GM18909 (cell line): ENCODE data around the gene SULT2B1.
"Not testable (repeated sequence)": the region's sequence is repeated elsewhere in the genome, so short reads cannot be mapped to it uniquely, and the experiment has no call there.

Experiments used
- ATAC-seq: cut with Tn5 transposase; IDR thresholded peaks from one replicate; pipeline ENCODE4 v1.9.1; 2021; ENCODE audit warnings: mild to moderate bottlenecking; ENCODE audit not compliant: unreplicated experiment, poor library complexity

The SULT2B1 gene

DNA sequence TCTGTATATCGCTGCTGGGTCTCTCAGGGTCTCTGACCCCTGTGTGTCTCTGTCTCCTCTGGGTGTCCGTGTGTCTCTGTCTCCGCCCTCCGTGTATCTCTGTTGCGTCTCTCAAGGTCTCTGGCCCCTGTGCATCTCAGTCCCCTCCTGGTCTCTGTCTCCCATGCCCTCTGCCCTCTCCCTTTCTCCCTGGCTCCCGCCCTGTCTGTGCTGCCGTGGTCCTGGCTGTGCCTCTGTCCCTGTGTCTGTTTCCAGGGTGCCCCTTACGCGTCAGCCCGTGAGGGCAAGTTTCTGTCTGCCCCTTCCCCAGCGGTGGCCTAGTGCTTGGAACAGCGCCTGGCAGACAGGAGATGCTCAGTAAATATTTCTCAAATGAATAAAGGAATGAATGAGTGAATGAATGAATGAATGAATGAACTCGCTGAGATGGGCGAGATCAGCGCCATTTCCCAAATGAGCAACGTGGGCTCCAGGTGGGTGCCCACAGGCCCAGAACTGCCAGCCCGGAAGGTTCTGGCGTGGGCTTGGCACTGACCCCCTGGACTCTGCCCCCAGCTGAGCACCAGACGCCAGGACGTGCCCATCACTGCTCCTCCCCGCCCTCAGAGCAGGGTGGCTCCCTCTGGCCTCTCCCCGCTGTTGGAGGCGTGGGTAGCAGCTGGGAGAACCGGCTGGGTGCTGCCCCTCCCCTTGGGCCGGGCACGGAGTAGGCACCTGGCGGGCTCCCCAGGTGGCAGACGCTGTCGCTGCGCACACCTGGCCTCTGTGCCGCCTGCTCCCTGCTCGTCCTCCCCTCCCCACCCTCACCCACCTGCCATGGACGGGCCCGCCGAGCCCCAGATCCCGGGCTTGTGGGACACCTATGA lies at the start of gene SULT2B1:
SULT2B1 (plus strand) TSS at position 736 of the 866 bp plus-strand sequence; CDS start at position 817, 81 bp downstream.
- ATAC-seq, result no peak

DNA sequence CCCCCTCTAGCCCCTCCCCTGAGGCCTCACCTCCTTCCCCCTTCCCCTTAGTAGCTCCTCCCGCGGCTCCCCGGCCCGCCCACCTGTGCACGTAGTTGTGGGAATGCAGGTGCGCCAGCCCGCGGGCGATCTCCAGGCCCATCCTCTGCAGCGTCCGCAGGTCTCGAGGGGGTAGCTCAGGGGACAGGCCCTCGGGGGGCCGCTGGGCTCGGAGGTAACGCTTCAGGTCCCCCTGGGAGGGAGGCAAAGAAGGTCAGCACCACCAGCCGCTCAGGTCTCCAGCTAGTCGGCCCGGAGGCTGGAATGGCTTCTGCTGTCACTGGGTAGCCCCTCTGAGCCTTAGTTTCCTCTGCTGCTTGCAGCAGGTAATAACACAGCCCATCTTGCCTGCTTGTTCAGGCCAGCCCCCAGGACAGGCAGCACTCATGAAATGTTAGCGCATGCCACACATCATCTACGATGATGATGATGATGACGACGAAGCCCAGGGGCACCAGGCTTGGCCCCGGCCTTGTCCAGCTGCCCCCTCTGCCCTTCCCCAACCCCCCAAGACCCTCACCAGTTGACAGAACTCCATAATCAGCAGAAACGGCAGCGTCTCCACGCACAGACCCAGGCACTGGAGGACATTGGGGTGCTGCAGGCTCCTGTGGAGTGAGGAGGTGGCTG lies 49.5 kb upstream of the SULT2B1 start:
- ATAC-seq, result no peak

- ATAC-seq, result no peak
Measured at GRCh38 chr19:48506138-48506733, 45.7 kb upstream of the SULT2B1 start.

DNA sequence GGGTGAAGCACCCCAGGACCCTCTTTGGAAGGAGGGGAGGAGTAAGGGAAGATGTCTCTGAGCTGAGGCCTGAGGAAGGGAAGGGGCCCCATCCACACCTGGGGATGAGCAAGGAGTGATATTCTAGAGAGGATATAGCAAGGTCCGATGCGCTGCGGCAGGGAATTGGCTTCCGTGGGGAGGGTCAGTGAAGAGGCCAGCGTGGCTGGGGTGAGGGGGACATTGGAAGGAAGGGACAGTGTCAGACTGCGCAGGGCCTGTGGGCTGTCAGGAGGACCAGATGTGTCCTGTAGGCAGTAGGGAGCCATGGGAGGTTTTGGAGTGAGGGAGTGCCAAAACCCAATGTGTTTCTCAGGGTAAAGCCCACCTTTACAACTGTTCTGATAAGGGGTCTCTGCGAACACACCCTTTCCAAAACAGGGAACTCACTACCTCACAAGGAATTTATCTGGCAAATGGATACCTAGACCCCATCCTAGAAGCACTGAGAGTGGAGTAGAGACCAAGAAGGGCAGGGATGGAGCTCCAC lies 44.0 kb upstream of the SULT2B1 start:
- ATAC-seq, result no peak

DNA sequence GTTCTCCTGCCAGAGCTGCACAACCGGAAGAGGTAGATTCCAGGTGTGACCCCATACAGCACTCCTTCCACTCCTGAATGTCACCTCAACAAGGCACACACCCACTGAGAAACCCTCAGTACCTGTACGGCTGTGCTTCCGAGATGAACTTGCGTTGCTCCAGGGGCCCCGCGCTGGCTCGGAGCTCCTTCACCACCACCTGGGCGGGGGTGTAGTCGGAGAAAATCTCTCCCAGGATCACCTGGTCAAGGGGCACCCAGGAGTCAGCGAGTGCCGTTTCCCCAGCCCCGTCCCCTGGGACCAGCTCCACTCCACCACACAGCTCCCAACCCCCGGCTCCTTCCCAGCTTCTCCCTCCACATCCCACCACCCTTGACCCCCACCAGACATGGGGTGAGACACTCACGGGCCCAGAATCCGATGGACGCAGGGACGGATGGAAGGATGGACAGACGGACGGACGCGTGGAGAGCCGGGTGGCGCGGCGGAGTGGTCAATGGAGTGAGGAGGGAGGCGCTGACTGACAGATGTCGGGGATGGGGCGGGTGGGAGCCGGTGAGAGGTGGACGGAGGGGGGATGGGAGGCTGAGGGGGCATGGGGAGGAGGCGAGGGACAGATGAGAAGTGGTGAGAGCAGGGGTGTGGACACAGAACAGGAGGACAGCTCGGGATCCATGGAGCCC lies 43.1 kb upstream of the SULT2B1 start:
- no peak for ATAC-seq

GRCh38 chr19:48509467-48510194 lies 42.3 kb upstream of the SULT2B1 start:
- ATAC-seq, result no peak

DNA sequence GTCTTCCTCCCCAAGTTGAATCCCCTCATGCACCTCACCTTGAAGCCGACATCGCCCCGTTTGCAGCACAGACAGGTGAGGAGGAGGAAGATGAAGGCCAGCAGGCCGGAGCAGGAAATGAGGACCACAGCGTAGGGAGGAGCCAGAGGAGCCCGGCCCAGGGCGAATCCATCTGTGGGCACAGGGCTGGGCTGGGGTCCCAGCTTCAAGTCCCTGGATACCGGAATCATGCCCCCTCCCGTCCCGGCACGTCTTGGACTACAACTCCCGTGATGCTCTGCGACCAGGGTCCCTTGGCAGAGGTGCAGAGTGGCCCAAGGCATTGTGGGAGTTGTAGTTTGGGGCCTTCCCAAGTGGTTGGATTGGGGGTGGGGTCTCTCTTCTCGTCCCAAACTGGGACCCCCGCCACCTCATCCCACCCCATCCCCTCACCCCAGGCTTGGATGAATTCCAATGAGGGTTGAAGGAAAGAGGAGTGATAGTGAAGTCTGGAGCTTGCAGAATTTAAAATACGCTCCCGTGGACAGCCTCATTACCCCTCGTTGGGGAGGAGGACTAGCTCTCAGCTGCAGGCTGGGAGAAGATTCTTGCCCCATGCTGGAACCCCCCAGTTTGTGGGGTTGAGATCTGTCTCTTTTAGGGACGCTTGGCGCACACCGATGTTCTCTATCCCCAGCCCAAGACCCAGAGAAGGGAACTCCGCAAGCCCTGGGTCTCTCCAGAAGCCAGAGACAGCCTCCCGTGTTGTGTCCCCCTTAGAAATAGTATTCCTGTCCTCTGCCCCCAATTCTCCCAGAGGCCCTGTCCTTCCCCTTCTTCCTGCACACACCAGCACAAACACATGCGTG lies 41.3 kb upstream of the SULT2B1 start:
- no peak for ATAC-seq

- no peak for ATAC-seq
Measured at GRCh38 chr19:48511321-48511731, 40.6 kb upstream of the SULT2B1 start.

GRCh38 chr19:48511800-48512503 lies 40.0 kb upstream of the SULT2B1 start, which contains the start of gene LMTK3:
LMTK3 (minus strand) TSS chr19:48511835; CDS start chr19:48511576, 259 bp downstream.
- no peak for ATAC-seq

DNA sequence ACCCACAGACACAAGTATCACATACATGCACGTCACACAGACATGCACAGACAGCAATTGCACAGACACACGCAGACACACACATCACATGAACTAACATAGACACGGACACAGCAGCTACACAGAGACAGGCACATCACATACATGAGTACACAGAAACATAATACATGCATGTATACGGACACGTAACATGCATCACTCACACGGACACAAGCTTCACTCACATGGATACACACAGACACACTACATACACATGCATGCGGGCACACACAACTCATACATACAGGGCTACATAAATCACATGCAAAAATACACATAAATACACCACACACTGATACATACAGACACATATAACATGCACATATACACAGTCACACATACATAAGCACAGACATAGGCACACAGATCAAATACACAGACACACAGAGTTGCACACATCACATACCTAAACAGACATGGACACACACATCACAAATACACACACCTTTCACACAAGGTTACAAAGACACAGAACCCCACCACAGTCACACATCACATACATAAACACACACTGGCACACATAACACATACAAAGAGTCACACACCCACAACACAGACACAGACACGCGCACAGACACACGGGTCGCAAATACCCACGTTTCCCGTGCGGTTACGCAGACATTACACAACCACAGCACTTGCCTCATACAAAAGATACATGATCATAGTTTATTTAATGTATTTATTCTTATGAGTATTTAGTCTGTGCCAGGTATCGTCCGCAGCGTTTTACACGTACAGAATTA lies 39.3 kb upstream of the SULT2B1 start:
- no peak for ATAC-seq

DNA sequence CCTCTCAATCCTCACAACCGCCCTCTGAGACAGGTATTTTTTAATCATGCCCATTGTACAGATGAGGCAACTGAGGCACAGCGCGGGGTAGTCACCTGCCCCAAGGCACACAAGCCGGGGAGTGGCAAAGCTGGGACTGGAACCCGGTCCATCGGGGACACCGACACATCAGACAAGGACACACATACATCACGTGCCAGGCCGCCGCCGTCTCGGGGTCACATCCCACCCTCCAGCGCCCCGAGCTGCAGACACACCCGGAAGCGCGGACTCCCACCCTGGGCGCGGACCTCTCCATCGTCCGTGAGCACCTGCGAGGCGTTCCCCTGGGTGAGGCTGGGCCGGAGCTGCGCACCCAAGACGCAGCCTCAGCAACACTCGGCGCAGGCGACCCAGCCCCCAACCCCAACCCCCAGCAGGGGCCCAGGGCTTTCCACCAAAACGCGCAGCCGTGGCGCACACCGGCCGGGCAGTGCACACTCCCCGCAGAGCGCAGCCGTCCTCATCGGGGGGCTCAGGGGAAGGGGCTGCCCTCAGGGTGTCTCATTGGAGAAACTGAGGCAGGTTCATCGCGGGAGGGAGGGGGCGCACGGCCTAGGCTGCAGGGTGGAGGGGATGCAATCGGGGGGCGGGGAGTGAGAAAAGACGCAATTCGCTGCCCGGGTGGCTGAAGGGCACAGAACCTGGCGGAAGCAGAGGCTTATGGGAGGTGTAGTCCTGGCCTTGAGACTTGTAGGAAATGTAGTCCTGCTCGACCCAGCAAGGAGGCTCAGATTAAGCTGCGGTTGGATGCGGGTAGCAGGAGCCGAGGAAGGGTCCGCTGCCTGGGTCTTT lies 38.5 kb upstream of the SULT2B1 start:
- ATAC-seq, result peak; percentile 53

GRCh38 chr19:48514123-48514458 lies 37.9 kb upstream of the SULT2B1 start:
- peak; percentile 6 for ATAC-seq

DNA sequence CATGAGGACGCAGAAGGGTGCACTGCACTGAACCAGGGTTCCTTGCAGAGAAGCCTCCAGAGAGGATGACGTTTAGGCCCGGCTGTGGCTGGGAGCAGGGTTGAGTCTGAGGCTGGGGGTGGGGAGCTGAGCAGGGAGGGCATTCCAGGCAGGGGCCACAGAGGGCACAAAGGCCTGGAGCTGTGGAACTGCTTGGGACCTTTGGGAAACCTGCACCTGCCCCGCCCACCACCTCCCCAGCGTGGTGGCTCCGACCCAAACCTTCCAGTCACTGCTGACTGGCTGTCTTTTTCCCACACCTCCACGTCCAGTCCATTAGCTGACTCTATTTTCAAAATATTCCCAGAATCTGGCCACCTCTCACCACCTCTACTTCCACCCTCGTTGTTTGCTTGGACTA lies 35.4 kb upstream of the SULT2B1 start:
- no peak for ATAC-seq

DNA sequence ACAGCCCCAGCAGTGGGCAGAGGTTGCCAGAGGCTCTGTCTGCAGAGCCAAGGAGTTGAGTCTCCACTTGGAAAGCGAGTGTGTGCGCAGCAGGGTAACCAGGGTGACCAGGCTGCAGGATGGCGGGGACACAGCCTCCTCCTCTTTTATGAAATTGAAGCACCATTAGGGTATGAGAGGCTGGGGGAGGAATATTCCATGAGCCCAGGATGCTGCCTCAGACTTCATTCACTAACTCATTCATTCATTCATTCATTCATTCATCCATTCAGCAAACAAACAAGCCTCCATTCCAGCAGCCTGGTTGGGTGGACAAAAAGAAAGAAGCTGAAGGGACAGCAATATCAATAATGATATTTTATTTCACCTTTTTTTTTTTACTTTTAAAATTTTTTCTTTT lies 33.8 kb upstream of the SULT2B1 start:
- no peak for ATAC-seq

GRCh38 chr19:48519426-48519825 lies 32.5 kb upstream of the SULT2B1 start:
- ATAC-seq, result not testable (repeated sequence)

DNA sequence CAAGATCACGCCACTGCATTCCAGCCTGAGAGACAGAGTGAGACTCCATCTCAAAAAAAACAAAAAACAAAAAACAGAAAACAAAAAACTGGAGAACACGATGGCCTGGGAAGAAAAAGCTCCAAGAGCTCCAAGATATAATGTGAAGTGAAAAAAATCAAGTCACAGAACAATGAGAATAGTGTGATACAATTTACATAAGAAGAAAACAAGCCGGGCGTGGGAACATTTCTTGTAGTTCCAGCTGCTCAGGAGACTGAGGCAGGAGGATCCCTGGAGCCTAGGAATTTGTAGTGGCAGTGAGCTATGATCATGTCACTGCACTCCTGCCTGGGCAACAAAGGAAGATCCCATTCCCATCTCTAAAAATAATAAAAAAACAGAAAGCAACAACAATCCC lies 31.8 kb upstream of the SULT2B1 start:
- no peak for ATAC-seq

GRCh38 chr19:48524221-48524620 lies 27.8 kb upstream of the SULT2B1 start:
- no peak for ATAC-seq
